ENCODE measurements around the gene LONP1. TPM values are rescaled to one million over a fixed set of nuclear protein-coding genes. Genes with fewer than 3 reads are reported as not detected.

The LONP1 gene
- total RNA-seq, 1 experiment from 2014 or later = 54.0 TPM

DNA sequence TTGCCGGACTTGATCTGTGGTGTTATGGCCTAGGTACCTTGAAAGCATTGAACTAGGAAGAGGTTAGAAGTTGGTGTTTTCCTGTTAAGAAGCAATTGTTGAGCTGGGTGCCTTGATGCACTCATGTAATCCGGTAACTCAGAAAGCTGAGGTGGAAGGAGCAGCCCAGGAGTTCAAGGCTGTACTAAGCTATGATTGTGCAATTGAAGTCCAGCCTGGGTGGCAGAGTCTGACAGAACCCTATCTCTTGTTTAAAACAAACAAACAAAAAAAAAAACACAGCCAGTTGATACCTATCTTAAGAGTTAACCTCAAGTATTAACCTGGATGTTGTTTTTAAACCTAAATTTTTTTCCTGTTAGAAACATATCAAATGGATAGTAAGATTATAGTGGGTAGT lies 77.7 kb downstream of the LONP1 start:
- no peak overlapping the region for H3K4me3 ChIP-seq
- no peaks in the 10 kb centered on the region for H3K9me3 ChIP-seq (replicated peaks)
- no peaks in the 10 kb centered on the region for H3K4me1 ChIP-seq
- no peaks in the 10 kb centered on the region for H3K27me3 ChIP-seq
- no peak overlapping the region for H3K27ac ChIP-seq
- H3K36me3 ChIP-seq = peaks cover 56% of the 10 kb centered on the region
- no peak for DNase-seq

Other genes starting within 250 kb of the LONP1 start
- not detected in 2 replicates for gene TINCR, start 152.2 kb downstream of the LONP1 start, total RNA-seq (2014; rRNA removed; shearing (Covaris generic))
- gene SAFB2, start 97.4 kb downstream of the LONP1 start, total RNA-seq (2014; rRNA removed; shearing (Covaris generic)) = 32.6 and 41.8 TPM in 2 replicates
- 78.9 and 106 TPM in 2 replicates for gene SAFB, start 97.1 kb downstream of the LONP1 start, total RNA-seq (2014; rRNA removed; shearing (Covaris generic))
- 33.0 and 45.6 TPM in 2 replicates for gene MICOS13, start 39.6 kb downstream of the LONP1 start, total RNA-seq (2014; rRNA removed; shearing (Covaris generic))
- gene HSD11B1L, start 39.1 kb downstream of the LONP1 start, total RNA-seq (2014; rRNA removed; shearing (Covaris generic)) = 0.89 and 1.3 TPM in 2 replicates
- 510 and 695 TPM in 2 replicates for gene RPL36, start 29.9 kb downstream of the LONP1 start, total RNA-seq (2014; rRNA removed; shearing (Covaris generic))
- not detected in 2 replicates for gene CATSPERD, start 491 bp upstream of the LONP1 start, total RNA-seq (2014; rRNA removed; shearing (Covaris generic))
- gene PRR22, start 64.6 kb upstream of the LONP1 start, total RNA-seq (2014; rRNA removed; shearing (Covaris generic)) = 1.7 and 2.1 TPM in 2 replicates
- 28.2 and 29.1 TPM in 2 replicates for gene DUS3L, start 71.0 kb upstream of the LONP1 start, total RNA-seq (2014; rRNA removed; shearing (Covaris generic))
- gene NRTN, start 84.9 kb upstream of the LONP1 start, total RNA-seq (2014; rRNA removed; shearing (Covaris generic)) = 21.5 and 23.6 TPM in 2 replicates
- 2.0 TPM in 2 replicates for gene FUT6, start 119.6 kb upstream of the LONP1 start, total RNA-seq (2014; rRNA removed; shearing (Covaris generic))
- gene FUT3, start 131.3 kb upstream of the LONP1 start, total RNA-seq (2014; rRNA removed; shearing (Covaris generic)) = 21.9 and 23.9 TPM in 2 replicates
- 0.61 and 0.94 TPM in 2 replicates for gene FUT5, start 150.4 kb upstream of the LONP1 start, total RNA-seq (2014; rRNA removed; shearing (Covaris generic))
- 245 and 307 TPM in 2 replicates for gene NDUFA11, start 183.6 kb upstream of the LONP1 start, total RNA-seq (2014; rRNA removed; shearing (Covaris generic))
- gene VMAC, start 184.7 kb upstream of the LONP1 start, total RNA-seq (2014; rRNA removed; shearing (Covaris generic)) = 0.94 and 1.3 TPM in 2 replicates
- 0.73 and 1.9 TPM in 2 replicates for gene CAPS, start 194.1 kb upstream of the LONP1 start, total RNA-seq (2014; rRNA removed; shearing (Covaris generic))